MCF 10A (cell line): ENCODE data around the gene ZIC2. TPM values are rescaled to one million over a fixed set of nuclear protein-coding genes. Genes with fewer than 3 reads are reported as not detected.
"Not testable (repeated sequence)": the region's sequence is repeated elsewhere in the genome, so short reads cannot be mapped to it uniquely, and the experiment has no call there.

Experiments used
- BruUV-seq: library from RNA; stranded (reverse); fragments of 400-500 nt; replicated peaks from 2 replicates; lab custom pipeline; 2021; lab: Mats Ljungman, UMichigan
- CTCF ChIA-PET: fragments of 300-600 bp; sonication (Branson Sonifier 250); formaldehyde crosslinking; extraction: SDS; loops from one replicate; lab custom pipeline; 2021; ENCODE audit warnings: antibody characterized with exemption, inconsistent platforms; lab: Yijun Ruan, JAX
- POLR2A ChIA-PET: fragments of 300-600, 350-650 bp; sonication (Branson Sonifier 250); formaldehyde crosslinking; extraction: SDS; loops from one replicate; lab custom pipeline; 2020; ENCODE audit warnings: antibody characterized with exemption, inconsistent platforms; lab: Yijun Ruan, JAX
- DNase-seq: peaks from one replicate; pipeline ENCODE4 v3.0.0-alpha.2; 2018; ENCODE audit not compliant: unreplicated experiment
- H3K27ac Mint-ChIP-seq: one replicate; pipeline ENCODE4 v1.8.0; 2022; ENCODE audit warnings: mild to moderate bottlenecking, low read depth, mixed read lengths; ENCODE audit not compliant: unreplicated experiment
- H3K27me3 Mint-ChIP-seq: one replicate; pipeline ENCODE4 v1.8.0; 2022; ENCODE audit warnings: mixed read lengths; ENCODE audit not compliant: insufficient read depth, unreplicated experiment
- H3K36me3 Mint-ChIP-seq: one replicate; pipeline ENCODE4 v1.8.0; 2022; ENCODE audit warnings: mild to moderate bottlenecking, moderate library complexity, mixed read lengths; ENCODE audit not compliant: insufficient read depth, unreplicated experiment
- H3K4me1 Mint-ChIP-seq: one replicate; pipeline ENCODE4 v1.8.0; 2022; ENCODE audit warnings: mixed read lengths; ENCODE audit not compliant: insufficient read depth, unreplicated experiment
- H3K4me3 Mint-ChIP-seq: one replicate; pipeline ENCODE4 v1.8.0; 2022; ENCODE audit warnings: mild to moderate bottlenecking, moderate library complexity, mixed read lengths; ENCODE audit not compliant: unreplicated experiment
- H3K9me3 Mint-ChIP-seq: one replicate; pipeline ENCODE4 v1.8.0; 2022; ENCODE audit warnings: mixed read lengths; ENCODE audit not compliant: unreplicated experiment
- intact Hi-C: fragments of 100-400 bp; cut with micrococcal nuclease; formaldehyde crosslinking; loops from 2 replicates; pipeline ENCODE4 v1.14.1; 2022
- total RNA-seq: library from RNA; stranded (reverse); gene quantifications from 2 replicates; pipeline ENCODE4 v1.2.3, GENCODE V29; 2022
- TF ChIP-seq, protein P1 (sequence below): fragments of 200-600 bp; IDR thresholded peaks from one replicate; pipeline ENCODE4 v1.8.0; 2022; ENCODE audit warnings: antibody characterized with exemption, mild to moderate bottlenecking; ENCODE audit not compliant: unreplicated experiment

ZIC2 gene
- total RNA-seq, 1 experiment from 2014 or later, result 8.2 TPM

DNA sequence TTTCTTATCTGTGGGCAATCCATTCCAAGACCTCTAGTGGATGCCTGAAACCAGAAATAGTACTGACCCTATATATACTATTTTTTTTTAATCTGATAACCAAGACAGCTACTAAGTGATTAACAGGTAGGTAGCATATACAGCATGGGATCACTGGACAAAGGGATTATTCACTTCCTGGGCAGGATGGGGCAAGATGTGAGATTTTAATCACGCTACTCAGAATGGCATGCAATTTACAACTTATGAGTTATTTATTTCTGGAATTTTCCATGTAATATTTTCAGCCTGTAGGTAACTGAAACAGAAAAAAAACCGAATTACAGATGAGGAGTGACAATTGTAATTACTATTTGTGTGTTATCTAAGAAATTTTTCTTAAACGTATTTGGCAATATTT is 41.2 kb downstream of the ZIC2 start:
- H3K4me1 Mint-ChIP-seq, result no peaks in the 10 kb centered on the region
- TF ChIP-seq, protein P1, sequence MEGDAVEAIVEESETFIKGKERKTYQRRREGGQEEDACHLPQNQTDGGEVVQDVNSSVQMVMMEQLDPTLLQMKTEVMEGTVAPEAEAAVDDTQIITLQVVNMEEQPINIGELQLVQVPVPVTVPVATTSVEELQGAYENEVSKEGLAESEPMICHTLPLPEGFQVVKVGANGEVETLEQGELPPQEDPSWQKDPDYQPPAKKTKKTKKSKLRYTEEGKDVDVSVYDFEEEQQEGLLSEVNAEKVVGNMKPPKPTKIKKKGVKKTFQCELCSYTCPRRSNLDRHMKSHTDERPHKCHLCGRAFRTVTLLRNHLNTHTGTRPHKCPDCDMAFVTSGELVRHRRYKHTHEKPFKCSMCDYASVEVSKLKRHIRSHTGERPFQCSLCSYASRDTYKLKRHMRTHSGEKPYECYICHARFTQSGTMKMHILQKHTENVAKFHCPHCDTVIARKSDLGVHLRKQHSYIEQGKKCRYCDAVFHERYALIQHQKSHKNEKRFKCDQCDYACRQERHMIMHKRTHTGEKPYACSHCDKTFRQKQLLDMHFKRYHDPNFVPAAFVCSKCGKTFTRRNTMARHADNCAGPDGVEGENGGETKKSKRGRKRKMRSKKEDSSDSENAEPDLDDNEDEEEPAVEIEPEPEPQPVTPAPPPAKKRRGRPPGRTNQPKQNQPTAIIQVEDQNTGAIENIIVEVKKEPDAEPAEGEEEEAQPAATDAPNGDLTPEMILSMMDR, result no peak
- no peaks in the 10 kb centered on the region for H3K36me3 Mint-ChIP-seq
- DNase-seq, result peak; percentile 27
- no peaks in the 10 kb centered on the region for H3K9me3 Mint-ChIP-seq
- ChIA-PET POLR2A (interaction anchor here (0.7 kb wide), 1 partner anchor 361 kb away, joined by 3 read pairs; no protein-coding TSS in a partner anchor), CTCF (no interaction called here)
- no peaks in the 10 kb centered on the region for H3K27me3 Mint-ChIP-seq
- no TSS peak for BruUV-seq
- intact Hi-C loops, result no loop called here
- H3K27ac Mint-ChIP-seq, result no peak overlapping the region
- no peak overlapping the region for H3K4me3 Mint-ChIP-seq

DNA sequence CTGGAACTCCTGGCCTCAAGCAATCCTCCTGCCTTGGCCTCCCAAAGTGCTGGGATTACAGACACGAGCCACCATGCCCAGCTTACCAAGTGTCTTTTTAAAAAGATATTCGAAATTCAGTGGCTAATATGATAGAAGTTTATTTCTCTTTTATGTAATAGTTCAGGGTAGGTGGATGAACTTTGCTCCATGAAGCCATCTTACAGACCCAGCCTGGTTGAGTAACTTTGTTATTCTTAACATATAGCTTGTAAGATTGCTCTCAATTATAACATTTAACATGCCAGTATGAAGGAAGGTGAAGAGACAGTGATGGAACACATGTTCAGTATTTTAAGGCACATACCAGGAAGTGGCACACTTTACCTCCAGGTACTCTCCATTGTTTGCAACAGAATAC is 42.4 kb downstream of the ZIC2 start:
- H3K4me1 Mint-ChIP-seq, result no peaks in the 10 kb centered on the region
- H3K36me3 Mint-ChIP-seq, result no peaks in the 10 kb centered on the region
- POLR2A ChIA-PET, result no interaction called here
- H3K4me3 Mint-ChIP-seq, result no peak overlapping the region
- H3K27me3 Mint-ChIP-seq, result no peaks in the 10 kb centered on the region
- BruUV-seq, result no TSS peak
- H3K27ac Mint-ChIP-seq, result no peak overlapping the region
- CTCF ChIA-PET, result interaction anchor here (0.9 kb wide), 1 partner anchor 17 kb away, joined by 3 read pairs; no protein-coding TSS in a partner anchor
- no peaks in the 10 kb centered on the region for H3K9me3 Mint-ChIP-seq
- intact Hi-C loops, result no loop called here
- DNase-seq, result no peak
- TF ChIP-seq, protein P1, result no peak

DNA sequence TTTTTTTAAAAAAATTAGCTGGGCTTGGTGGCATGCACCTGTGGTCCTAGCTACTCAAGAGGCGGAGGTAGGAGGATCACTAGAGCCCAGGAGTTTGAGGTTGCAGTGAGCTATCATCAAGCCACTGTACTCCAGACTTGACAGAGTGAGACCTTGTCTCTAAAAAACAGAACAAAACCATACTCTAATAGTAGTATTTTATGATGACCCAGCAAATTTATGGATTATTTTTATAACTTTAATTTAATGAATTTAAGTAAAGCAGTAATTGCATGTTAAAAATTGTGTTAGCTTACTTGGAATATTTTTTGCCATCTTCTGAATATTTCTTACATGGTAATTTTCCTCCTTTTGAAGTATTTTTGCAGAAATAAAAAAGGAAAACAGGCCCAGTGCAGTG is 48.3 kb downstream of the ZIC2 start:
- BruUV-seq, result no TSS peak
- Mint-ChIP-seq H3K9me3 (no peaks in the 10 kb centered on the region), H3K27ac (no peak overlapping the region), H3K36me3 (no peaks in the 10 kb centered on the region), H3K4me1 (no peaks in the 10 kb centered on the region), H3K4me3 (no peak overlapping the region), H3K27me3 (no peaks in the 10 kb centered on the region)
- intact Hi-C loops, result no loop called here
- TF ChIP-seq, protein P1, result no peak
- POLR2A ChIA-PET, result interaction anchor here (0.6 kb wide), 1 partner anchor 17 kb away, joined by 3 read pairs; no protein-coding TSS in a partner anchor
- CTCF ChIA-PET, result no interaction called here
- DNase-seq, result no peak

DNA sequence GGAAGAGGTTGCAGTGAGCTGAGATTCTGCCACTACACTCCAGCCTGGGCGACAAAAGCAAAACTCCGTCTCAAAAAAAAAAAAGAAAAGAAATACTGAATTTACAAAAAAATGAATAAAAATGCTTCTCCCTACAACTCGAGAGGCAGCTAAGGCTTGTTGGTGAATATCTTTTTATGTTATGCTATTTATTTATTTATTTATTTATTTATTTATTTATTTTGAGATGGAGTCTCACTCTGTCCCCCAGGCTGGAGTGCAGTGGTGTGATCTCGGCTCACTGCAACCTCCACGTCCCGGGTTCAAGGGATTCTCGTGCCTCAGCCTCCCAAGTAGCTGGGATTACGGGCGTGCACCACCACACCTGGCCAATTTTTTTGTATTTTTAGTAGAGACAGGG is 51.1 kb downstream of the ZIC2 start:
- BruUV-seq, intact Hi-C loops, POLR2A ChIA-PET, H3K4me3 Mint-ChIP-seq, H3K27ac Mint-ChIP-seq, DNase-seq, H3K4me1 Mint-ChIP-seq, H3K27me3 Mint-ChIP-seq, H3K36me3 Mint-ChIP-seq, H3K9me3 Mint-ChIP-seq: not testable (repeated sequence)
- CTCF ChIA-PET, result interaction anchor here (0.6 to 0.7 kb wide), 4 partner anchors 9 to 1193 kb away, joined by 3 to 4 read pairs (median 3); no protein-coding TSS in a partner anchor

DNA sequence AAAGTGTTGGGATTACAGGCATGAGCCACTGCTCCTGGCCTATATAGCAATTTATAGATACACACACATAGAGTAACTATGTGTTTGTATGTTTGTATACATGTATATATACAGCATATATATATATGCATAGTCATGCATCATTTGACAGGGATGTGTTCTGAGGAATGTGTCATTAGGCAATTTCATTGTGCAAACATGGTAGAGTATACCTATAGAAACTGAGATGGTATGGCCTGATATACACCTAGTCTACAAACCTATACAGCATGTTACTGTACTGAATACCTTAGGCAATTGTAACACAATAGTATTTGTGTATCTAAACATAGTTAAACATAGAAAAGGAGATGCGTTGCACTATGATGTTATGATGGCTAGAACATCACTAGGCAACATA is 54.4 kb downstream of the ZIC2 start:
- Mint-ChIP-seq H3K36me3 (no peaks in the 10 kb centered on the region), H3K9me3 (no peaks in the 10 kb centered on the region), H3K4me3 (no peak overlapping the region), H3K4me1 (no peaks in the 10 kb centered on the region), H3K27ac (no peak overlapping the region), H3K27me3 (no peaks in the 10 kb centered on the region)
- TF ChIP-seq, protein P1, result no peak
- no TSS peak for BruUV-seq
- CTCF ChIA-PET, result no interaction called here
- POLR2A ChIA-PET, result interaction anchor here (0.7 kb wide), 1 partner anchor 515 kb away, joined by 4 read pairs; no protein-coding TSS in a partner anchor
- intact Hi-C loops, result no loop called here
- DNase-seq, result no peak
